Myocyte (in vitro differentiated cells): ENCODE data around the gene WRNIP1. TPM values are rescaled to one million over a fixed set of nuclear protein-coding genes. Genes with fewer than 3 reads are reported as not detected.

Experiments used
- DNase-seq: peaks from one replicate; pipeline ENCODE4 v3.0.0-alpha.2; 2012; ENCODE audit warnings: low read depth
- total RNA-seq: library from RNA; depleted of rRNA; stranded (reverse); fragments of >200 nt; gene quantifications from 2 replicates; pipeline ENCODE4 v1.2.3, GENCODE V29; 2014

WRNIP1 gene
- total RNA-seq, 1 donor from 2014 or later: 105 TPM

GRCh38 chr6:2740581-2740980, 24.6 kb upstream of the WRNIP1 start:
- no peak for DNase-seq

GRCh38 chr6:2741756-2742155, 23.4 kb upstream of the WRNIP1 start:
- DNase-seq: no peak

GRCh38 chr6:2743280-2744208, 21.6 kb upstream of the WRNIP1 start:
- DNase-seq: no peak

GRCh38 chr6:2744209-2744771, 20.9 kb upstream of the WRNIP1 start:
- DNase-seq: peak; percentile 25

- no peak for DNase-seq
Measured at GRCh38 chr6:2744778-2745177, 20.4 kb upstream of the WRNIP1 start.

GRCh38 chr6:2745246-2745645, 19.9 kb upstream of the WRNIP1 start:
- DNase-seq: no peak

- no peak for DNase-seq
Measured at GRCh38 chr6:2746557-2747061, 18.6 kb upstream of the WRNIP1 start.

- DNase-seq: no peak
Measured at GRCh38 chr6:2748183-2748582, 17.0 kb upstream of the WRNIP1 start.

- DNase-seq: peak; percentile 55
Measured at GRCh38 chr6:2749969-2750600, 15.1 kb upstream of the WRNIP1 start.

GRCh38 chr6:2750832-2751231, 14.4 kb upstream of the WRNIP1 start, which contains the start of gene MYLK4:
Gene MYLK4, minus strand, starts transcription at chr6:2750922. Its CDS starts 1,628 bp downstream, at chr6:2749294.
- peak; percentile 37 for DNase-seq

- DNase-seq: no peak
Measured at GRCh38 chr6:2751871-2752270, 13.3 kb upstream of the WRNIP1 start.

- DNase-seq: no peak
Measured at GRCh38 chr6:2752477-2753109, 12.6 kb upstream of the WRNIP1 start.

GRCh38 chr6:2753110-2753489, 12.1 kb upstream of the WRNIP1 start:
- DNase-seq: no peak

- DNase-seq: no peak
Measured at GRCh38 chr6:2753743-2754142, 11.4 kb upstream of the WRNIP1 start.

GRCh38 chr6:2754393-2754792, 10.8 kb upstream of the WRNIP1 start:
- DNase-seq: no peak

- DNase-seq: no peak
Measured at GRCh38 chr6:2754911-2755310, 10.3 kb upstream of the WRNIP1 start.

GRCh38 chr6:2755456-2755855, 9.7 kb upstream of the WRNIP1 start:
- DNase-seq: no peak

- no peak for DNase-seq
Measured at GRCh38 chr6:2756241-2756640, 9.0 kb upstream of the WRNIP1 start.

- DNase-seq: peak; percentile 34
Measured at GRCh38 chr6:2756687-2757224, 8.4 kb upstream of the WRNIP1 start.

GRCh38 chr6:2758980-2759379, 6.2 kb upstream of the WRNIP1 start:
- DNase-seq: no peak
